ENCODE data around the gene SOX4. TPM values are rescaled to one million over a fixed set of nuclear protein-coding genes. Genes with fewer than 3 reads are reported as not detected.

Gene SOX4
- total RNA-seq, 1 experiment from 2014 or later, result 120 TPM

DNA sequence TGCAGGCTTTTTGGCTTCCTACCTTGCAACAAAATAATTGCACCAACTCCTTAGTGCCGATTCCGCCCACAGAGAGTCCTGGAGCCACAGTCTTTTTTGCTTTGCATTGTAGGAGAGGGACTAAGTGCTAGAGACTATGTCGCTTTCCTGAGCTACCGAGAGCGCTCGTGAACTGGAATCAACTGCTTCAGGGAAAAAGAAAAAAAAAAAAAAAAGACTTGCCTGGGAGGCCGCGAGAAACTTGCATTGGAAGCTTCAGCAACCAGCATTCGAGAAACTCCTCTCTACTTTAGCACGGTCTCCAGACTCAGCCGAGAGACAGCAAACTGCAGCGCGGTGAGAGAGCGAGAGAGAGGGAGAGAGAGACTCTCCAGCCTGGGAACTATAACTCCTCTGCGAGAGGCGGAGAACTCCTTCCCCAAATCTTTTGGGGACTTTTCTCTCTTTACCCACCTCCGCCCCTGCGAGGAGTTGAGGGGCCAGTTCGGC is 420 bp downstream of the SOX4 start:
- peak; percentile 59 for DNase-seq
- H3K27me3 Mint-ChIP-seq (ENCODE audit: unreplicated experiment), result no peaks in the 10 kb centered on the region
- intact Hi-C loops (cut with micrococcal nuclease; ENCODE audit: unreplicated experiment), result loop anchor here (5.0 to 10.0 kb wide), 4 partner anchors 551 to 1058 kb away; no protein-coding TSS in a partner anchor
- CTCF ChIA-PET, result interaction anchor here (0.6 to 2.5 kb wide), 16 partner anchors 127 to 1820 kb away, joined by 3 to 28 read pairs (median 4); no protein-coding TSS in a partner anchor
- peaks cover 5% of the 10 kb centered on the region for H3K36me3 Mint-ChIP-seq (ENCODE audit: insufficient read depth, unreplicated experiment)
- H3K27ac Mint-ChIP-seq (ENCODE audit: unreplicated experiment), result no peak overlapping the region
- no peaks in the 10 kb centered on the region for H3K9me3 Mint-ChIP-seq (ENCODE audit: low read depth, unreplicated experiment)
- H3K4me3 Mint-ChIP-seq (ENCODE audit: low read depth, unreplicated experiment), result no peak overlapping the region
- BruUV-seq (replicated peaks), result TSS peak; percentile 74
- H3K4me1 Mint-ChIP-seq (ENCODE audit: low read depth, unreplicated experiment), result peaks cover 7% of the 10 kb centered on the region
- TF ChIP-seq CTCF (IDR thresholded peaks at IDR 0.05; ENCODE audit: unreplicated experiment), result no peak

- peak; percentile 64 for DNase-seq
- Mint-ChIP-seq H3K27ac (ENCODE audit: unreplicated experiment) (no peak overlapping the region), H3K9me3 (ENCODE audit: low read depth, unreplicated experiment) (no peaks in the 10 kb centered on the region), H3K4me3 (ENCODE audit: low read depth, unreplicated experiment) (no peak overlapping the region), H3K36me3 (ENCODE audit: insufficient read depth, unreplicated experiment) (no peaks in the 10 kb centered on the region), H3K4me1 (ENCODE audit: low read depth, unreplicated experiment) (peaks cover 11% of the 10 kb centered on the region), H3K27me3 (ENCODE audit: unreplicated experiment) (no peaks in the 10 kb centered on the region)
- CTCF ChIA-PET, result interaction anchor here (0.6 to 2.5 kb wide), 7 partner anchors 31 to 1234 kb away, joined by 3 to 28 read pairs (median 6); no protein-coding TSS in a partner anchor
- no peak for TF ChIP-seq CTCF (IDR thresholded peaks at IDR 0.05; ENCODE audit: unreplicated experiment)
- BruUV-seq (replicated peaks), result no TSS peak
- intact Hi-C loops (cut with micrococcal nuclease; ENCODE audit: unreplicated experiment), result loop anchor here (5.0 to 10.0 kb wide), 10 partner anchors 53 to 1293 kb away; no protein-coding TSS in a partner anchor
Observed at GRCh38 chr6:21594416-21595281, 1.1 kb downstream of the SOX4 start.

- intact Hi-C loops (cut with micrococcal nuclease; ENCODE audit: unreplicated experiment), result loop anchor here (2.0 to 10.0 kb wide), 11 partner anchors 52 to 1292 kb away; no protein-coding TSS in a partner anchor
- BruUV-seq (replicated peaks), result no TSS peak
- CTCF ChIA-PET, result interaction anchor here (0.6 to 2.5 kb wide), 5 partner anchors 32 to 1142 kb away, joined by 3 to 28 read pairs (median 7); no protein-coding TSS in a partner anchor
Observed at GRCh38 chr6:21595285-21596144, 2.0 kb downstream of the SOX4 start.

More at GRCh38 chr6:21595285-21596144, 2.0 kb downstream of the SOX4 start:
- H3K27ac Mint-ChIP-seq (ENCODE audit: unreplicated experiment), result no peak overlapping the region
- peaks cover 11% of the 10 kb centered on the region for H3K4me1 Mint-ChIP-seq (ENCODE audit: low read depth, unreplicated experiment)
- H3K9me3 Mint-ChIP-seq (ENCODE audit: low read depth, unreplicated experiment), result no peaks in the 10 kb centered on the region
- H3K36me3 Mint-ChIP-seq (ENCODE audit: insufficient read depth, unreplicated experiment), result peaks cover 5% of the 10 kb centered on the region
- H3K27me3 Mint-ChIP-seq (ENCODE audit: unreplicated experiment), result no peaks in the 10 kb centered on the region
- H3K4me3 Mint-ChIP-seq (ENCODE audit: low read depth, unreplicated experiment), result no peak overlapping the region
- peak; percentile 45 for TF ChIP-seq CTCF (IDR thresholded peaks at IDR 0.05; ENCODE audit: unreplicated experiment)
- peak; percentile 64 for DNase-seq
